ENCODE data around the gene KIF5C. TPM values are rescaled to one million over a fixed set of nuclear protein-coding genes. Genes with fewer than 3 reads are reported as not detected.

Gene KIF5C
- total and polyA plus RNA-seq, 2 of the 13 experiments (the other 11 are each of a cell fraction or from before 2014, with no cell fraction given): 0.15 to 0.20 TPM

- no peaks in the 10 kb centered on the region for H4K20me1 ChIP-seq (ENCODE audit: insufficient read depth, low read length)
- TF ChIP-seq YEATS4 (CRISPR knock-in tag; IDR thresholded peaks at IDR 0.05; ENCODE audit: borderline replicate concordance) (no peak), ZNF460 (CRISPR knock-in tag; IDR thresholded peaks at IDR 0.05; ENCODE audit: borderline replicate concordance) (no peak), ZNF644 (CRISPR knock-in tag; IDR thresholded peaks at IDR 0.05; ENCODE audit: low read depth) (no peak), PAWR (CRISPR knock-in tag; IDR thresholded peaks at IDR 0.05; ENCODE audit: borderline replicate concordance) (no peak), CREBL2 (CRISPR knock-in tag; IDR thresholded peaks at IDR 0.05; ENCODE audit: borderline replicate concordance) (no peak), THAP9 (CRISPR knock-in tag; IDR thresholded peaks at IDR 0.05; ENCODE audit: borderline replicate concordance) (no peak), PRDM4 (CRISPR knock-in tag; IDR thresholded peaks at IDR 0.05; ENCODE audit: borderline replicate concordance) (no peak), RAD51 (IDR thresholded peaks at IDR 0.05; ENCODE audit: borderline replicate concordance) (no peak), FOXO1 (CRISPR knock-in tag; IDR thresholded peaks at IDR 0.05) (no peak), ZNF7 (CRISPR knock-in tag; IDR thresholded peaks at IDR 0.05) (no peak), MIER3 (CRISPR knock-in tag; IDR thresholded peaks at IDR 0.05; ENCODE audit: borderline replicate concordance) (no peak), HHEX (CRISPR knock-in tag; IDR thresholded peaks at IDR 0.05) (no peak), KDM5B (CRISPR knock-in tag; IDR thresholded peaks at IDR 0.05; ENCODE audit: borderline replicate concordance) (no peak), RCOR2 (CRISPR knock-in tag; IDR thresholded peaks at IDR 0.05) (no peak), THAP7 (CRISPR knock-in tag; IDR thresholded peaks at IDR 0.05) (no peak), ZBTB2 (CRISPR knock-in tag; IDR thresholded peaks at IDR 0.05; ENCODE audit: low read depth) (no peak), MTA1 (CRISPR knock-in tag; IDR thresholded peaks at IDR 0.05; ENCODE audit: borderline replicate concordance) (no peak), MAZ (IDR thresholded peaks at IDR 0.05; ENCODE audit: borderline replicate concordance, low read depth, low read length) (no peak), MAZ (CRISPR knock-in tag; IDR thresholded peaks at IDR 0.05; ENCODE audit: low read depth) (no peak)
These were observed 39.4 kb downstream of the KIF5C start for GRCh38 chr2:148914463-148914862.

More at GRCh38 chr2:148914463-148914862, 39.4 kb downstream of the KIF5C start:
- DNase-seq (ENCODE audit: low spot score): no peak
- CTCF ChIA-PET (ENCODE audit: low intra/inter-chr PET ratio, low total read pairs): no interaction called here
- Histone ChIP-seq H3K9ac (ENCODE audit: insufficient read depth, low read depth, low read length) (no peak overlapping the region), H3K27ac (ENCODE audit: extremely low read length, insufficient read depth, low read length) (no peak overlapping the region), H3K27me3 (ENCODE audit: control insufficient read depth in 1 of 2, insufficient read depth in 2 of 2, low read length in 2 of 2) (peaks cover 0 to 10% of the 10 kb centered on the region in 2 experiments; a peak in 1 of 5 replicates), H2AFZ (ENCODE audit: low read length) (no peak overlapping the region), H3K9me3 (ENCODE audit: low read length) (peaks cover 24% of the 10 kb centered on the region), H3K4me1 (ENCODE audit: insufficient read depth, low read length) (no peaks in the 10 kb centered on the region), H3K4me3 (replicated peaks in 1 of 3; ENCODE audit: insufficient read depth in 1 of 3, low read depth in 2 of 3, low read length in 3 of 3) (no peak overlapping the region), H3K79me2 (ENCODE audit: insufficient read depth, low read length) (no peaks in the 10 kb centered on the region), H3K36me3 (replicated peaks in 1 of 2; ENCODE audit: control insufficient read depth in 1 of 2, insufficient read depth in 2 of 2, low read length in 2 of 2) (no peaks in the 10 kb centered on the region), H3K4me2 (ENCODE audit: low read depth, low read length) (no peak overlapping the region)
- intact Hi-C loops (cut with micrococcal nuclease; ENCODE audit: unreplicated experiment) (no loop called here), in situ Hi-C loops (cut with HindIII; ENCODE audit: extremely low pct_ligation_motif_present, low pct_unique_long_range_greater_than_20kb) (no loop called here)
- no TSS peak for BruUV-seq (replicated peaks)
- POLR2A ChIA-PET: no interaction called here
- no peak for FAIRE-seq
- ATAC-seq: no peak
- WGBS (ENCODE audit: low lambda C conversion rate): 13% methylated on average over 4 of the region's 4 CpGs
